ENCODE measurements around the gene COL18A1. TPM values are rescaled to one million over a fixed set of nuclear protein-coding genes. Genes with fewer than 3 reads are reported as not detected.
"Not testable (repeated sequence)": the region's sequence is repeated elsewhere in the genome, so short reads cannot be mapped to it uniquely, and the experiment has no call there.

Gene COL18A1
- total RNA-seq, 1 donor from 2014 or later: 9.5 TPM

DNA sequence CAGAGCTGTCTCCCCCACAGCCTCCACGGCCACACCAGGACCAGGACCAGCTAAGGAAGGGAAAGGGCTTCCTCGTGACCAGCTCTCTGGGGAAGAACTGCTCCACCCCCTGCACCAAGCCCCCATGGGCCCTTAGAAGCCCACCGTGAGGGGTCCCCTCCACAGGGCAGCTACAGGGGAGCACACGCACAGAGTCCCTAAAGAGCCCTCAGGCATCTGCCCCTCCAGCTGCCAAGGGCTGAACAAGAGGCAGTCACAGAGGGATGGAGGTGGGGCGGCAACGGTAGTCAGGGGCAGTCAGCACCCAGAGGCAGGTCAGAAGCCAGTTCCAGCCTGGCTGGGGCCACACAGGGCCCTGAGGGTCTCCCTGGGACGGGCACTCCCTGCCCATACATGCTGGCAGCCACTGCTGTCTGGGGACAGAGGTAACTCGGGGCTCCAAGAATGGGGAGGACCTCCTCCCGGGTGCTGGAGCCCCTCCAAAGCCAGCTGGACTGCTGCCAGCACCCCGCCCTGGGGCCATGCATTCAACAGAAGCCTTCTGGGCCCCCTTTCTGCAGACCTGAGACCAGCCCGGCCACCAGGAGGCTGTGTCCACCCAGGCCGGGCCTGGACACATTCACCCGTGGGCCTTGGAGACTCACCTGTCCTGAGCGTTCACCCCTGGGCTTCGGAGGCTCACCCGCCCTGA is 118.6 kb downstream of the COL18A1 start:
- Mint-ChIP-seq H3K9me3 (ENCODE audit: unreplicated experiment) (peaks cover 18% of the 10 kb centered on the region), H3K36me3 (ENCODE audit: unreplicated experiment) (peaks cover 44% of the 10 kb centered on the region), H3K4me3 (ENCODE audit: unreplicated experiment) (no peak overlapping the region), H3K27me3 (ENCODE audit: unreplicated experiment) (peaks cover 4% of the 10 kb centered on the region), H3K27ac (ENCODE audit: unreplicated experiment) (no peak overlapping the region), H3K4me1 (ENCODE audit: low read depth, unreplicated experiment) (no peaks in the 10 kb centered on the region)
- no peak for TF ChIP-seq CTCF (IDR thresholded peaks at IDR 0.05; ENCODE audit: partially characterized antibody, unreplicated experiment)
- DNase-seq: peak; percentile 15

DNA sequence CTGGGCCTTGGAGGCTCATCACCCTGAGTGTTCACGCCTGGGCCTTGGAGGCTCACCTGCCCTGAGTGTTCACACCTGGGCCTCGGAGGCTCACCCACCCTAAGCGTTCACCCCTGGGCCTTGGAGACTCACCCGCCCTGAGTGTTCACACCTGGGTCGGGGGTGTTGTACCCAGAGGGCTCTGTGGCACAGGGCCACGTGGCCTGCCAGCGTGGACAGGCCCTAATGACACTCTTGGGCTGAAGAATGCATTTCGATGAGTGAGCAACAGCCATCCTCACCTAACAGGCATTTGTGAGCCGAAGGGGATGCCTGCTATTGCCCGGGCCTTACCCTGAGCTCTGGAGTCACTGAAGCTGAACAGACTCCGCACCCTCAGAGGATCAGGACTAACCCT is 119.8 kb downstream of the COL18A1 start:
- Mint-ChIP-seq H3K9me3 (ENCODE audit: unreplicated experiment) (peaks cover 13% of the 10 kb centered on the region), H3K4me3 (ENCODE audit: unreplicated experiment) (no peak overlapping the region), H3K4me1 (ENCODE audit: low read depth, unreplicated experiment) (no peaks in the 10 kb centered on the region), H3K27me3 (ENCODE audit: unreplicated experiment) (peaks cover 3% of the 10 kb centered on the region), H3K36me3 (ENCODE audit: unreplicated experiment) (peaks cover 32% of the 10 kb centered on the region), H3K27ac (ENCODE audit: unreplicated experiment) (no peak overlapping the region)
- peak; percentile 4 for DNase-seq
- TF ChIP-seq CTCF (IDR thresholded peaks at IDR 0.05; ENCODE audit: partially characterized antibody, unreplicated experiment): no peak

GRCh38 chr21:45525153-45525909 is 120.4 kb downstream of the COL18A1 start:
- H3K27me3 Mint-ChIP-seq (ENCODE audit: unreplicated experiment): peaks cover 3% of the 10 kb centered on the region
- DNase-seq: peak; percentile 5
- peaks cover 8% of the 10 kb centered on the region for H3K9me3 Mint-ChIP-seq (ENCODE audit: unreplicated experiment)
- no peak for TF ChIP-seq CTCF (IDR thresholded peaks at IDR 0.05; ENCODE audit: partially characterized antibody, unreplicated experiment)
- H3K4me3 Mint-ChIP-seq (ENCODE audit: unreplicated experiment): no peak overlapping the region
- no peaks in the 10 kb centered on the region for H3K4me1 Mint-ChIP-seq (ENCODE audit: low read depth, unreplicated experiment)
- peaks cover 26% of the 10 kb centered on the region for H3K36me3 Mint-ChIP-seq (ENCODE audit: unreplicated experiment)
- H3K27ac Mint-ChIP-seq (ENCODE audit: unreplicated experiment): no peak overlapping the region

- H3K4me3 Mint-ChIP-seq (ENCODE audit: unreplicated experiment): no peak overlapping the region
- no peak overlapping the region for H3K27ac Mint-ChIP-seq (ENCODE audit: unreplicated experiment)
- no peak for TF ChIP-seq CTCF (IDR thresholded peaks at IDR 0.05; ENCODE audit: partially characterized antibody, unreplicated experiment)
- H3K27me3 Mint-ChIP-seq (ENCODE audit: unreplicated experiment): peaks cover 3% of the 10 kb centered on the region
- DNase-seq: no peak
- peaks cover 7% of the 10 kb centered on the region for H3K9me3 Mint-ChIP-seq (ENCODE audit: unreplicated experiment)
- H3K36me3 Mint-ChIP-seq (ENCODE audit: unreplicated experiment): peaks cover 22% of the 10 kb centered on the region
- no peaks in the 10 kb centered on the region for H3K4me1 Mint-ChIP-seq (ENCODE audit: low read depth, unreplicated experiment)
These were observed 120.9 kb downstream of the COL18A1 start for GRCh38 chr21:45525910-45526306.

- H3K4me1 Mint-ChIP-seq (ENCODE audit: low read depth, unreplicated experiment); H3K4me3 Mint-ChIP-seq (ENCODE audit: unreplicated experiment); H3K27ac Mint-ChIP-seq (ENCODE audit: unreplicated experiment): not testable (repeated sequence)
These were observed 122.4 kb downstream of the COL18A1 start for GRCh38 chr21:45527151-45527999.

More at GRCh38 chr21:45527151-45527999, 122.4 kb downstream of the COL18A1 start:
- not testable (repeated sequence) for H3K27me3 Mint-ChIP-seq (ENCODE audit: unreplicated experiment); H3K36me3 Mint-ChIP-seq (ENCODE audit: unreplicated experiment); H3K9me3 Mint-ChIP-seq (ENCODE audit: unreplicated experiment)
- DNase-seq: peak; percentile 6
